ENCODE data around the gene CRB2.

DNA sequence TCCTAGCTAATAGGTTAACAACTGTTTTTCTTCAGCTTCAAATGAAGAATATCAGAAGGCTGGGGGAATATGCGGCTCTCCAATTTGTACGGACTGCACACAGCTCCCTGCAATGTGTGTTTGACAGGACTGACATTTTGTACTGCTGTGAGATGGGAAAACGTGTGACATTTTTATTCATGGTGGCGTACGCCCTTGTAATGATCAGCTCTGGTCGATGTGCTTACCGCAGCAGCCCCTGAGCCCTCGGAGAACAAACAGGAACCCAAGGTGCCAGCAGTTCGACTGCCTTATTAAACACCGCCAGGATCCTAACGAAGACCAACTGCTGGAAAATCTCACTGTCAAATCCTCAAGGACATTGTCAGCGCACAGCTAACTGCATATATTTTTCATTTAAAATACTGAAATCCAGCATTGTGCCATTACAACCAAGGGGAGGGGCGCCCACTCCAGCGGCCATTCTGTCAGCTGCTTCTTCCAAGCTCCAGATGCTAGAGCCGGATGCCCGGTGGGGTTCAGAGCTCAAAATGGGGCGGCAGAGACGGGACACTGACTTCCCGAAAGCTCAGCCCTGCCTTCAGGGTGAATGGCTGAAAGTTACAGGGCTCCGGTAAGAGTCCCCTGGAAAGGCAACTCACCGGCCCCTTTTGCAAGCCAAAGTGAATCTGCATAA lies 66.8 kb downstream of the CRB2 start:
- TF ChIP-seq, protein P1, sequence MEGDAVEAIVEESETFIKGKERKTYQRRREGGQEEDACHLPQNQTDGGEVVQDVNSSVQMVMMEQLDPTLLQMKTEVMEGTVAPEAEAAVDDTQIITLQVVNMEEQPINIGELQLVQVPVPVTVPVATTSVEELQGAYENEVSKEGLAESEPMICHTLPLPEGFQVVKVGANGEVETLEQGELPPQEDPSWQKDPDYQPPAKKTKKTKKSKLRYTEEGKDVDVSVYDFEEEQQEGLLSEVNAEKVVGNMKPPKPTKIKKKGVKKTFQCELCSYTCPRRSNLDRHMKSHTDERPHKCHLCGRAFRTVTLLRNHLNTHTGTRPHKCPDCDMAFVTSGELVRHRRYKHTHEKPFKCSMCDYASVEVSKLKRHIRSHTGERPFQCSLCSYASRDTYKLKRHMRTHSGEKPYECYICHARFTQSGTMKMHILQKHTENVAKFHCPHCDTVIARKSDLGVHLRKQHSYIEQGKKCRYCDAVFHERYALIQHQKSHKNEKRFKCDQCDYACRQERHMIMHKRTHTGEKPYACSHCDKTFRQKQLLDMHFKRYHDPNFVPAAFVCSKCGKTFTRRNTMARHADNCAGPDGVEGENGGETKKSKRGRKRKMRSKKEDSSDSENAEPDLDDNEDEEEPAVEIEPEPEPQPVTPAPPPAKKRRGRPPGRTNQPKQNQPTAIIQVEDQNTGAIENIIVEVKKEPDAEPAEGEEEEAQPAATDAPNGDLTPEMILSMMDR (IDR thresholded peaks at IDR 0.05) = no peak
- TF ChIP-seq POLR2A (IDR thresholded peaks at IDR 0.05) (no peak), EP300 (IDR thresholded peaks at IDR 0.05) (no peak)

Data from upper lobe of left lung (tissue), 4 donors.